ENCODE measurements around the gene CAST.

CAST gene

GRCh38 chr5:96745025-96745424 is 82.8 kb downstream of the CAST start:
- no peak for DNase-seq (ENCODE audit: low read depth, low spot score)

DNA sequence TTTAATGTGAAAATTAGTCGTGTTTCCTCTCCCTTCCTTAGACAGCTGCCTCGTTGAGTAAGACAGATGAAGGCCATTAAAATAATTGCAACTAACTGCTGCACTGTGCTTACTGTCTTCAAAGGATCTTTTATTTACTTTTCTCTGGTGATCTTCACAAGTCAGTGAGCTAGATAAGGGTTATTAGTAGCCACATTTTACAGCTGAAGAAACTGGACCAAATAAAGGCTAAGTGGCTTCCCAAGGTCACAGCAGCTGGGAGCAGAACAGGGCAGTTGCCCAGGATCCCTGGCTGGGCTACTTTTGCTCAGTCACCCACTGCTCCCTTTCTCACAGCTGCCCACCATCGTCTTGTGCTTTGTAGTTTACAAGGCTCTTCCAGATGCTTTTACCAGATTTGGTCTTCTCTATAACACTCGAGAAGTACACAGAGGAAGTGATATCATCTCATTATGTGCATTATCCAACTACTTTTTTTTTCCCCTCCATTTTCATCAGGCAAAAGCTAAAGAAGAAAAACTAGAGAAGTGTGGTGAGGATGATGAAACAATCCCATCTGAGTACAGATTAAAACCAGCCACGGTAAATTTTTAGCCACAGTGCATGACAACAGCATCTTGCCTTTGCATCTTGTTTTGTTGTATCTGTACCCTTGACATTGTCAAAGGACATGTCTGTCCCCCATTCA is 83.8 kb downstream of the CAST start:
- DNase-seq (ENCODE audit: low read depth, low spot score) = no peak

DNA sequence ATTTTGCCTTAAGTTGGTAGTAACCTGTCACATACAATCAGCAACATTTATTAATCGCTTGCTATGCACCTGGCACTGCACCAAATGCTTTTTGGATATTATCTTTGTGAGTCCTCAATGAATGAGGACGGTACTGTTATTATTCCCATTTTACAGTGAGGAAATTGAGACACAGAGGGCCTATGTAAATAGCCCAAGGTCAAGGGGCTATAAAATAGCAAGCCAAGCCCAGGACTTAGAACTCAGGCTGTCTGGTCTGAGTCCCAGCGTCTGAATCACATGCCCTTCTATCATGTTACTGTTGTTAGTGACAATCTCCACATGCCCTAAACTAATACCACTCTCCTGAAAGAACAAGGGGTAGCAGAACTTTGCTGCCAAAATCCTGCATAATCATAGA is 85.5 kb downstream of the CAST start:
- DNase-seq (ENCODE audit: low read depth, low spot score) = no peak

- DNase-seq (ENCODE audit: low read depth, low spot score) = no peak
Observed at GRCh38 chr5:96750110-96750822, 88.1 kb downstream of the CAST start.

DNA sequence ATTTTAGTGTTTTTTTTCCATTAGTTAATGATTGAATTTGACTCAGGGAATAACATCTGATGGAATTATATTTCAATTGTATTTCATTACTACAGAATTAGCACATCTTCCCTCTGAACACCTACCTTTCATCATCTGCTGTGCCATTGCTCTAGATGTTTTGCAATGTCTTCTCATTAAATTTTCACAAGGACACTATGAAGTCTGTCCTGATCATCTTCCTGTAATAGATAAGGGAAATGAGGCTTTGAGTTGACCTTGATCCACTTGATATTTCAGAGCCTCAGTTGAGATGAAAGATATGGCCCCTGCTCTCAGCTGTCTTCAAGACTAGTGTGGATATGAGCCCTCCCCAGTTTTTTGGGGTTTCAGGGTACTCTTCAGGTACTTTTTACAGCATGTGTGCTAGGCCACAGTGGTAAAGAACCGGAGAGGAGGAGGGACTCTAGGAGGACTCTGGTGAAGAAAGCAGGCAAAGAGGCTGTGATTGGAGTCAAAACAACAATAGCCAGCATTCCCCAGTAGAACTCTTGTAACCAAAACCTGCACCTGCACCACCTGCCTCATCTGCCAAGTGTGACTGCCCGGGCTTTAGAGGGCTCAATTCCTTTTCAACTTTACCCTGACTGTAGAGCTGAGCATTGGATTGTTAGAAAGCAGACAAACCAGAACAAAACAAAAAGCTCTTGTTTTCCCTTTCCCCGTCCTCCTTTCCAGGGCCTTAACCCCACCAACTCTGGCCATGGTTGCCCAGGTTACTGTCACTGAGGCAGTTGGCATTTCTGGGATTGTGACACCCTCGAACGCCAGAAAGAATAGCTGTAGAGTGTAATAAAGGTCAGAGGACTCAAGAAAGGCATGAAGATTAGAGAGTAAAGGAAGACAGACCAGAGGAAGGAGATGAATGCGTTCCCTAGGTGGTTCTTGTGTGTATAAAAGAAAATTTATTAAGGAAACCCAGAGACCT is 89.3 kb downstream of the CAST start:
- no peak for DNase-seq (ENCODE audit: low read depth, low spot score)

DNA sequence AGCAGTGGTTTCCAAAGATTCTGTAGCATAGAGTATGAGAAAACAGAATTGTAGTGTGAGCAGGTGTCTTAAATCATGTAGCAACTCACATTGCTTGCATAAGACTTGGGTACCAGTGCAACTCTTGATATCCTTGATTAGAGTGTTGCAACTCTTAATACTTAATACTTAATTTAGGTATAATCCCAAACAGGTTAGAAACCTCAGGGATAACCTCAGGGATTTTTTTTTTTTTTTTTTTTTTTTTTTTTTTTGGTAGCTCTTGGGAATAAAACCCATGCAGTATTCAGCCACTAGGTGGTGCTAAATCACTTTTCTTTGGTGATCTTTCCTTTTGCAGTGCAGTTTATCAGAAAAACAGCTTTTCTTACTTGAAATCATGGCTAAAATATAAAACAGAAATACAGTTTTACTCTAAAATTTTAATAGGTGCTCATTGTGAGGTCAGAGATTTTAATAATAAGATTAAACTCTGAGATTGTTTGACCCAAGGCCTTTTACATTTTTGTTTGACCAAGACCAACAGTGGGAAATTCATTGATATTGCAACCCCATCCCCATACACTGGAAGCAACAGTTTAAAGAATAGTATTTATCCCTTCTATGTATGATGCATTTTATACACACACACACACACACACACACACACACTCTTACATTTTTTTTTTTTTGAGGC is 90.3 kb downstream of the CAST start:
- no peak for DNase-seq (ENCODE audit: low read depth, low spot score)

DNA sequence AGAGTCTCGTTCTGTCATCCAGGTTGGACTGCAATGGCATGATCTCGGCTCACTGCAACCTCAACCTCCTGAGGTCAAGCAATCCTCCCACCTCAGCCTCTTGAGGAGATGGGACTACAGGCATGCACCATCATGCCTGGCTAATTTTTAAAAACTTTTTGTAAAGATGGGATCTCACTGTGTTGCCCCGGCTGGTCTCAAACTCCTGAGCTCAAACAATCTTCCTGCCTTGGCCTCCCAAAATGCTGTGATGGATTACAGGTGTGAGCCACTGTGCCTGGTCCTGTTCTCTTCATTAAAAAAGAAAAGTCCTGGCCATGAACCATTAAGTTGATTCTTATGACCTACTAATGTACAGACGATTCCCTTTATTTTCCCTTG is 90.8 kb downstream of the CAST start:
- DNase-seq (ENCODE audit: low read depth, low spot score) = no peak

- DNase-seq (ENCODE audit: low read depth, low spot score) = no peak
Observed at GRCh38 chr5:96753848-96754247, 91.7 kb downstream of the CAST start.

DNA sequence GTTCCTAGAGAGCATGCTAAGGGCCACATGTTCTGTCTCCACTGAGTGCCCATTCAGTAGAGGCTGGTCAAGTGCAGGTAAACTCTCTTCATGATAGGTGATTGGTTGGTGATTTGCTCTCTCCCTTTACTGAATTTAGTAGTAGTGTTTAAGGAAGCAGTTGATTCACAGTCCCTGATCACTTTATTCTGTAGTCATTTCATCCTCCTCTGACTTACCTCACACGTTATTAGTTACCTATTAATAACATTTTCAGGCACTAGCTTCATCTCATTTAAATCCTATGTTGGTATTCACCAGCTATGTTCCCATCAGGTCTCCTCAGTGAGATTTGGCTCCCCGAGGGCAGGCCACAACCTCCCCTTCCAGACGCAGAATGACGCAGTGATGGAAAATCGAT is 93.7 kb downstream of the CAST start:
- DNase-seq (ENCODE audit: low read depth, low spot score) = no peak

- DNase-seq (ENCODE audit: low read depth, low spot score) = no peak
Observed at GRCh38 chr5:96756985-96757384, 94.8 kb downstream of the CAST start.

- DNase-seq (ENCODE audit: low read depth, low spot score) = no peak
Observed at GRCh38 chr5:96758621-96759020, 96.4 kb downstream of the CAST start.

DNA sequence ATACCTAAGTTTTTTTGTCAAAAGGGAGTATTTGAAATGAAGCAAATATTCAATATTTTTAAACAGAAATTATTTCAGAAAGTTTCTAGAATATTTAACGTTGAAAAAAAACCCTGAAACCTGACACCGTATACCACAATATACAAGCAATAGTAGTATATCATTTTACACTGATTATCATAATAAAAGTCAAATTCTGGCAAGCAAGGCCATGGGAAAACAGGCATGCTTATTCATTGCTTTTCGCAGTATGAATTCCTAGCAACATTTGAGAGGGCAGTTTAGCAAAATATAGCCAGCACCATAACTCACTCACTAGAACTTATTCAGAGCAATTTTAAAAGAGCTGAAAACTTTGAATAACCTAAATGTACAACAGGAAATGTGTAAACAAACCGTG is 99.4 kb downstream of the CAST start:
- DNase-seq (ENCODE audit: low read depth, low spot score) = no peak

DNA sequence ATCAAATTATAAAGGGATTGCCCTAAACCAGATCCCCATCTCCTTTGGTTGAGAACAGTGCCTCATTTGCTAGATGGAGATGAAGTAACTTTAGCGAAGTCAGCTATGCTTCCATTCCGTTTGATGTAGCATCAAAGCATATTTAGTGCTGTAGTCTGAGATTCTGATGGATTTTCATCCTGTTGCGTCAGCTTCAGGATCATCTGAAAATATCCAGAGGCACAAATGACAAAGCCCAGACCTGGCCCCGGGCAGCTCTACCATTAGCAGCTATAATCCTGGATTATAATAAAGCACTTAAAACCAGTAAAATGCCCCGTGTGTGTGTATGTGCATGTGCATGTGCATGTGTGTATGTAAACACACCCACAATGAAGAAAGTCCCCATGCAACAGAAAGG is 100.8 kb downstream of the CAST start:
- DNase-seq (ENCODE audit: low read depth, low spot score) = no peak

GRCh38 chr5:96765043-96765442 is 102.9 kb downstream of the CAST start:
- no peak for DNase-seq (ENCODE audit: low read depth, low spot score)

DNA sequence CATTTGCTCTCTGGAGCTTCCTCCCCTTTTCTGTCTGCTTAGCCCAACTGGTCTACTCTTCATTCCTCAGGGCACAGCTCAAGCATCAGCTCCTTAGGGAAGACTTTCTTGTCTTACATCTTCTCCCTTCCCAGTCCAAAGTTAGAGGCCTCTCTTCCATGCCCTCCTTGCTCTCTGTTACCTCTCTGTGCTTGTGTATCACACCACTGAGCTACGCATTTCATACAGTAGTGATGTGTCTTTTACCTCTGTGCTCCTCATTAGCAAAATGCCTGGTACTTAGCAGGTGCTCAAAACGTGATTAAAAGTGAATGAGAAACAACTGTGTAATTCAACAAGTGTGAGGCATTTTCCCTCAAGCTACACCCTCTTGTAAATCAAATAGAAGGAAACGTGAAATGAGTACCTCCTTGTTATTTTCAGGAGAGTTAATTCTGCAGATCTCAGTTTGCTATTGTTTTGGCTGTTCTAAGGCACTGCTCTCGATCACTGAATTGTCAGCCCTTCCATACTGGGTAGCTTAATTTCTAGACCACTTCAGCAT is 106.6 kb downstream of the CAST start:
- DNase-seq (ENCODE audit: low read depth, low spot score) = no peak

DNA sequence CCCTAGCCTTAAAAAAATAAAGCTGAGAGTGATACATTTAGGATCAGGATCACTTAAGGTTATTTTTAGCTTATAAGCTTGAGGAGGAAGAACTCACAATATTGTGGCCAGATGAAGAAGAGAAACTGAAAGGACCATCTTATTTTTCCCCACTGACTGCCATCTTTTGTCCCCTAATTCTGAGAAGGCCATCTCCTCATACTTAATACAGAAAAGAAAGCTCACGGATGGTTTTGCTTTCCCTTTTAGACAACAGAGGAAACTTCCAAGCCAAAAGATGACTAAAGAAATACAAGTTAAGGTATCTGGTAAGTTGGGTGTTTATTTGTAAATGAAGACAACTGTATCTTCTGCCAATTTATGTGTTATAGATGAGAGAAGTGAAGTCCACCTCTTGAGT is 109.2 kb downstream of the CAST start:
- no peak for DNase-seq (ENCODE audit: low read depth, low spot score)

- DNase-seq (ENCODE audit: low read depth, low spot score) = no peak
Observed at GRCh38 chr5:96772111-96772510, 109.9 kb downstream of the CAST start.

DNA sequence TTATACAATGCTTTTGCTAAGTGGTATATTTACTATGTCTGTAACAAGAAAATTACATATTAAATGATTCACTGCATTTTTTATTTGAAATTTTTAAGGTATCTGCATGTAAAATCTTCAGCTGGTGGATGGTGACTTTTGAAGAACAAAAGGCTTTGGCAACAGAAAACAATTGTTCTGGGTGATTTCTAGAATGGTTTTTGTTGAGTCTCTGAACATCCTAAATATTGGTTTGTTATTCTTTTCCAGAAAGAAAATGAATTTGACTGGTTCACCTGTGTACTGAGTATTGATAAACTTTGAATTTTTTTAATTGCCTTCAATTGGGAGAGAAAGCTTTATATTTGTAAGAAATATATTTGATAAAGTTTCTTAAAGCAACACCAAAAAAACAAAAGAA is 110.4 kb downstream of the CAST start:
- no peak for DNase-seq (ENCODE audit: low read depth, low spot score)

DNA sequence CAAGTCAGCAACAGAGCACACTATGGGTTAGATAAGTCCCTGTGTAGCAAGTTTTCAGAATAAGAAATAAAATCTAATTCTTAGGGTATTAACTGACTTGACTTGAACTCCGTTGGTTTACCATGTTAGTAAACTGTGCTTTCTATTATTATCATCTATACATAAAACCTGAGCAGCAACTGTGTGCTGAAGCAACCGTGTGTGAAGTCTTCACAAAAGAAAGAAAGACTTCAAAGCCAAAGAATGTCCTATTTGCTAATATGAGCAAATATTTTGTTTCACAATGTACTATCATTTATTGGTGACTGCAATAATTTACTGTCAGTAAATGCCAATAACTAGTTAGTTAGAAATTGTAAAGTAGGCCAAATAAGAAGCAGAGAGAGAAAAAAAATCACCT is 112.9 kb downstream of the CAST start:
- DNase-seq (ENCODE audit: low read depth, low spot score) = no peak

GRCh38 chr5:96775689-96776088 is 113.5 kb downstream of the CAST start:
- DNase-seq (ENCODE audit: low read depth, low spot score) = no peak

DNA sequence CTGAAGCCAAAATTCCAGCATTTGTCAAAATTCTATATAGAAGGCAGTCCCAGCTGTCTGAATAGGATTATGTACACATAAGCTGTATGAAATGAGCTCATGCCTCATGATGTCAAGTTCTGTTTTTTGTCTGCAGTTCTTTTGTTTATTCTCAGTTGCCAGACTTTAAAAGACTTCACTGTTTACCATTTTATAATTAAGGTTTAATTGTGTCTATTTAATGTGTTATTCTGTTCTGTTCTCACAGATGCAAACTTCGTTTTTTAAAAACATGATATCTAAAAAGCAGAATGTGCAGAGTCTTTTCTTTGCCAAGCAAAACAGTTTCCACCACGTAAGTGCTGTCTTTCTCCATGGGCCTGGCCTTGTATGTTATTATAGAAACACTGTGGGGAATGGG is 114.4 kb downstream of the CAST start:
- no peak for DNase-seq (ENCODE audit: low read depth, low spot score)

- no peak for DNase-seq (ENCODE audit: low read depth, low spot score)
Observed at GRCh38 chr5:96778409-96778808, 116.2 kb downstream of the CAST start.

Measured in activated CD4-positive, CD25-positive, alpha-beta regulatory T cell treated with anti-CD3 and anti-CD28 coated beads, Interleukin-2, amount 50 U/mL, for 16 hours (primary cell).